Neural cell (in vitro differentiated cells): Measurements from ENCODE around the gene SP140L. TPM values are rescaled to one million over a fixed set of nuclear protein-coding genes. Genes with fewer than 3 reads are reported as not detected.

Experiments used
- H2AFZ ChIP-seq: fragments of 200-600, 300-800 bp; sonication (generic), shearing (Covaris generic); 2 replicates; pipeline ENCODE4 v1.6.0; 2014; ENCODE audit warnings: low read depth, mild to moderate bottlenecking, antibody characterized with exemption, low read length, moderate library complexity
- H3F3A ChIP-seq: fragments of 200-600 bp; shearing (Covaris generic); 2 replicates; pipeline ENCODE4 v1.6.1; 2016; ENCODE audit warnings: mild to moderate bottlenecking, moderate library complexity, mixed read lengths, antibody characterized with exemption, low read length; ENCODE audit not compliant: insufficient read depth, poor library complexity, severe bottlenecking
- H3K27ac ChIP-seq: fragments of 200-600, 300-800 bp; sonication (generic), shearing (Covaris generic); 2 replicates; pipeline ENCODE4 v1.5.1; 2014; ENCODE audit warnings: mild to moderate bottlenecking, low read length, moderate library complexity
- H3K27me3 ChIP-seq: fragments of 300-800, 200-600 bp; sonication (generic), shearing (Covaris generic); 2 replicates; pipeline ENCODE4 v1.6.0; 2014; ENCODE audit warnings: mild to moderate bottlenecking, low read depth, low read length, moderate library complexity; ENCODE audit not compliant: insufficient read depth
- H3K36me3 ChIP-seq: fragments of 300-800, 200-600 bp; sonication (generic), shearing (Covaris generic); 2 replicates; pipeline ENCODE4 v1.5.1; 2014; ENCODE audit warnings: mild to moderate bottlenecking, antibody characterized with exemption, low read length, moderate library complexity; ENCODE audit not compliant: insufficient read depth
- H3K4me2 ChIP-seq: fragments of 300-800, 200-600 bp; sonication (generic), shearing (Covaris generic); 2 replicates; pipeline ENCODE4 v1.6.0; 2014; ENCODE audit warnings: mild to moderate bottlenecking, low read length
- H3K4me3 ChIP-seq: fragments of 300-800, 200-600 bp; sonication (generic), shearing (Covaris generic); 2 replicates; pipeline ENCODE4 v1.5.1; 2014; ENCODE audit warnings: mild to moderate bottlenecking, low read length, moderate library complexity
- H3K79me2 ChIP-seq: fragments of 200-600 bp; shearing (Covaris generic); replicated peaks from 2 replicates; pipeline ENCODE4 v1.6.0; 2014; ENCODE audit warnings: mild to moderate bottlenecking, low read length, moderate library complexity; ENCODE audit not compliant: insufficient read depth
- H3K9ac ChIP-seq: fragments of 300-800, 200-600 bp; sonication (generic), shearing (Covaris generic); 2 replicates; pipeline ENCODE4 v1.6.1; 2016; ENCODE audit warnings: mild to moderate bottlenecking, low read length, mixed read lengths
- H3K9me2 ChIP-seq: fragments of 200-600 bp; shearing (Covaris generic); 2 replicates; pipeline ENCODE4 v1.6.1; 2016; ENCODE audit warnings: mild to moderate bottlenecking, low read length, mixed read lengths; ENCODE audit not compliant: insufficient read depth
- H3K9me3 ChIP-seq: fragments of 200-600, 300-800 bp; sonication (generic), shearing (Covaris generic); 2 replicates; pipeline ENCODE4 v1.6.1; 2016; ENCODE audit warnings: mild to moderate bottlenecking, mixed run types, low read length, moderate library complexity, mixed read lengths
- H4K20me1 ChIP-seq: fragments of 200-600 bp; shearing (Covaris generic); 2 replicates; pipeline ENCODE4 v1.6.1; 2016; ENCODE audit warnings: mild to moderate bottlenecking, mixed run types; ENCODE audit not compliant: insufficient read depth
- EP300 ChIP-seq: fragments of 450-650 bp; conservative IDR thresholded peaks from 2 replicates; pipeline ENCODE4 v1.6.1; 2014; ENCODE audit warnings: antibody characterized with exemption, mild to moderate bottlenecking, moderate library complexity; ENCODE audit not compliant: poor library complexity, severe bottlenecking
- EZH2 ChIP-seq: fragments of 200-600, 300-800 bp; shearing (Covaris generic), sonication (generic); IDR thresholded peaks from 2 replicates; pipeline ENCODE4 v1.6.1; 2014; ENCODE audit warnings: antibody characterized with exemption, low read length, borderline replicate concordance, mild to moderate bottlenecking; ENCODE audit not compliant: insufficient read depth, poor library complexity, severe bottlenecking
- MXI1 ChIP-seq: fragments of 450-650 bp; conservative IDR thresholded peaks from 2 replicates; pipeline ENCODE4 v1.6.1; 2014; ENCODE audit warnings: antibody characterized with exemption, mild to moderate bottlenecking; ENCODE audit not compliant: poor library complexity, severe bottlenecking
- POLR2AphosphoS5 ChIP-seq: IDR thresholded peaks from 2 replicates; pipeline ENCODE4 v1.6.1; 2012
- RAD21 ChIP-seq: fragments of 450-650 bp; conservative IDR thresholded peaks from 2 replicates; pipeline ENCODE4 v1.6.1; 2014; ENCODE audit warnings: antibody characterized with exemption, mild to moderate bottlenecking, moderate library complexity
- SMC3 ChIP-seq: fragments of 450-650 bp; conservative IDR thresholded peaks from 2 replicates; pipeline ENCODE4 v1.6.1; 2014; ENCODE audit warnings: antibody characterized with exemption, mild to moderate bottlenecking, moderate library complexity; ENCODE audit not compliant: poor library complexity
- TAF1 ChIP-seq: IDR thresholded peaks from 2 replicates; pipeline ENCODE4 v1.6.1; 2012; ENCODE audit warnings: low read depth
- polyA plus RNA-seq: library from polyadenylated mRNA; depleted of rRNA; stranded (reverse); fragments of >200 nt; gene quantifications from 2 replicates; pipeline ENCODE4 v1.2.3, GENCODE V29; 2014
- TF ChIP-seq, protein P1 (sequence below): fragments of 450-650 bp; IDR thresholded peaks from 2 replicates; pipeline ENCODE4 v1.5.1; 2014; ENCODE audit warnings: antibody characterized with exemption, mild to moderate bottlenecking, moderate library complexity; ENCODE audit not compliant: poor library complexity, severe bottlenecking
- TF ChIP-seq, protein P2 (sequence below): IDR thresholded peaks from 2 replicates; pipeline ENCODE4 v1.6.1; 2012; ENCODE audit warnings: borderline replicate concordance

Gene SP140L
- polyA plus RNA-seq, 1 donor from 2014 or later: not detected

- Histone ChIP-seq H3K27ac (no peak overlapping the region), H3K79me2 (no peaks in the 10 kb centered on the region), H3K9me2 (no peaks in the 10 kb centered on the region), H3F3A (no peaks in the 10 kb centered on the region), H3K36me3 (no peaks in the 10 kb centered on the region), H3K9ac (no peak overlapping the region), H4K20me1 (no peaks in the 10 kb centered on the region), H3K4me2 (no peak overlapping the region), H3K27me3 (peaks cover 19% of the 10 kb centered on the region), H2AFZ (no peak overlapping the region), H3K9me3 (no peaks in the 10 kb centered on the region), H3K4me3 (no peak overlapping the region)
- TF ChIP-seq EP300: no peak
- TF ChIP-seq, protein P1, sequence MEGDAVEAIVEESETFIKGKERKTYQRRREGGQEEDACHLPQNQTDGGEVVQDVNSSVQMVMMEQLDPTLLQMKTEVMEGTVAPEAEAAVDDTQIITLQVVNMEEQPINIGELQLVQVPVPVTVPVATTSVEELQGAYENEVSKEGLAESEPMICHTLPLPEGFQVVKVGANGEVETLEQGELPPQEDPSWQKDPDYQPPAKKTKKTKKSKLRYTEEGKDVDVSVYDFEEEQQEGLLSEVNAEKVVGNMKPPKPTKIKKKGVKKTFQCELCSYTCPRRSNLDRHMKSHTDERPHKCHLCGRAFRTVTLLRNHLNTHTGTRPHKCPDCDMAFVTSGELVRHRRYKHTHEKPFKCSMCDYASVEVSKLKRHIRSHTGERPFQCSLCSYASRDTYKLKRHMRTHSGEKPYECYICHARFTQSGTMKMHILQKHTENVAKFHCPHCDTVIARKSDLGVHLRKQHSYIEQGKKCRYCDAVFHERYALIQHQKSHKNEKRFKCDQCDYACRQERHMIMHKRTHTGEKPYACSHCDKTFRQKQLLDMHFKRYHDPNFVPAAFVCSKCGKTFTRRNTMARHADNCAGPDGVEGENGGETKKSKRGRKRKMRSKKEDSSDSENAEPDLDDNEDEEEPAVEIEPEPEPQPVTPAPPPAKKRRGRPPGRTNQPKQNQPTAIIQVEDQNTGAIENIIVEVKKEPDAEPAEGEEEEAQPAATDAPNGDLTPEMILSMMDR: no peak
- no peak for TF ChIP-seq MXI1
- no peak for TF ChIP-seq POLR2AphosphoS5
- no peak for TF ChIP-seq SMC3
- TF ChIP-seq EZH2: no peak
- no peak for TF ChIP-seq RAD21
- no peak for TF ChIP-seq TAF1
- TF ChIP-seq, protein P2, sequence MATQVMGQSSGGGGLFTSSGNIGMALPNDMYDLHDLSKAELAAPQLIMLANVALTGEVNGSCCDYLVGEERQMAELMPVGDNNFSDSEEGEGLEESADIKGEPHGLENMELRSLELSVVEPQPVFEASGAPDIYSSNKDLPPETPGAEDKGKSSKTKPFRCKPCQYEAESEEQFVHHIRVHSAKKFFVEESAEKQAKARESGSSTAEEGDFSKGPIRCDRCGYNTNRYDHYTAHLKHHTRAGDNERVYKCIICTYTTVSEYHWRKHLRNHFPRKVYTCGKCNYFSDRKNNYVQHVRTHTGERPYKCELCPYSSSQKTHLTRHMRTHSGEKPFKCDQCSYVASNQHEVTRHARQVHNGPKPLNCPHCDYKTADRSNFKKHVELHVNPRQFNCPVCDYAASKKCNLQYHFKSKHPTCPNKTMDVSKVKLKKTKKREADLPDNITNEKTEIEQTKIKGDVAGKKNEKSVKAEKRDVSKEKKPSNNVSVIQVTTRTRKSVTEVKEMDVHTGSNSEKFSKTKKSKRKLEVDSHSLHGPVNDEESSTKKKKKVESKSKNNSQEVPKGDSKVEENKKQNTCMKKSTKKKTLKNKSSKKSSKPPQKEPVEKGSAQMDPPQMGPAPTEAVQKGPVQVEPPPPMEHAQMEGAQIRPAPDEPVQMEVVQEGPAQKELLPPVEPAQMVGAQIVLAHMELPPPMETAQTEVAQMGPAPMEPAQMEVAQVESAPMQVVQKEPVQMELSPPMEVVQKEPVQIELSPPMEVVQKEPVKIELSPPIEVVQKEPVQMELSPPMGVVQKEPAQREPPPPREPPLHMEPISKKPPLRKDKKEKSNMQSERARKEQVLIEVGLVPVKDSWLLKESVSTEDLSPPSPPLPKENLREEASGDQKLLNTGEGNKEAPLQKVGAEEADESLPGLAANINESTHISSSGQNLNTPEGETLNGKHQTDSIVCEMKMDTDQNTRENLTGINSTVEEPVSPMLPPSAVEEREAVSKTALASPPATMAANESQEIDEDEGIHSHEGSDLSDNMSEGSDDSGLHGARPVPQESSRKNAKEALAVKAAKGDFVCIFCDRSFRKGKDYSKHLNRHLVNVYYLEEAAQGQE: no peak
These were observed 85.9 kb downstream of the SP140L start for GRCh38 chr2:230412846-230413245.

- no peaks in the 10 kb centered on the region for H3K79me2 ChIP-seq
- peaks cover 19% of the 10 kb centered on the region for H3K27me3 ChIP-seq
- no peaks in the 10 kb centered on the region for H4K20me1 ChIP-seq
- no peaks in the 10 kb centered on the region for H3K36me3 ChIP-seq
- TF ChIP-seq EZH2 (no peak), RAD21 (no peak), EP300 (no peak), TAF1 (no peak), MXI1 (no peak)
- TF ChIP-seq, protein P1: no peak
- TF ChIP-seq, protein P2: no peak
- no peak overlapping the region for H3K27ac ChIP-seq
- H3F3A ChIP-seq: no peaks in the 10 kb centered on the region
- H3K9ac ChIP-seq: no peak overlapping the region
- H3K9me3 ChIP-seq: no peaks in the 10 kb centered on the region
- H3K4me2 ChIP-seq: no peak overlapping the region
- no peak overlapping the region for H2AFZ ChIP-seq
- no peaks in the 10 kb centered on the region for H3K9me2 ChIP-seq
- H3K4me3 ChIP-seq: no peak overlapping the region
These were observed 86.5 kb downstream of the SP140L start for GRCh38 chr2:230413479-230413878.
